Astrocyte (in vitro differentiated cells and primary cell): ENCODE measurements around the gene RCOR1. TPM values are rescaled to one million over a fixed set of nuclear protein-coding genes. Genes with fewer than 3 reads are reported as not detected.

ENCODE experiments used
- DNase-seq: peaks from one replicate; pipeline ENCODE4 v3.0.0-alpha.2; 2010; ENCODE audit warnings: low read depth
- FAIRE-seq: peaks from 2 replicates; lab custom pipeline; 2011; peaks lifted over from hg19 to GRCh38; lab: Jason Lieb, UNC
- H2AFZ ChIP-seq: 2 replicates; pipeline ENCODE4 v1.6.0; 2012; ENCODE audit warnings: low read depth, low read length, inconsistent platforms
- H3K27ac ChIP-seq: 2 replicates; pipeline ENCODE4 v1.5.1; 2011; ENCODE audit warnings: low read depth, low read length, inconsistent platforms
- H3K27me3 ChIP-seq: 2 replicates; pipeline ENCODE4 v1.6.0; 2011; ENCODE audit warnings: low read length, inconsistent platforms; ENCODE audit not compliant: insufficient read depth
- H3K36me3 ChIP-seq: 2 replicates; pipeline ENCODE4 v1.5.1; 2011; ENCODE audit warnings: low read length, inconsistent platforms; ENCODE audit not compliant: insufficient read depth
- H3K4me1 ChIP-seq: 2 replicates; pipeline ENCODE4 v1.5.1; 2011; ENCODE audit warnings: low read length, inconsistent platforms; ENCODE audit not compliant: insufficient read depth
- H3K4me2 ChIP-seq: 2 replicates; pipeline ENCODE4 v1.6.0; 2012; ENCODE audit warnings: low read length, inconsistent platforms
- H3K4me3 ChIP-seq: 2 replicates; pipeline ENCODE4 v1.5.1; 2011; ENCODE audit warnings: low read depth, mild to moderate bottlenecking, low read length, inconsistent platforms; ENCODE audit not compliant: insufficient read depth
- H3K79me2 ChIP-seq: 2 replicates; pipeline ENCODE4 v1.6.0; 2012; ENCODE audit warnings: mild to moderate bottlenecking, low read length, inconsistent platforms; ENCODE audit not compliant: insufficient read depth
- H3K9ac ChIP-seq: 2 replicates; pipeline ENCODE4 v1.6.0; 2012; ENCODE audit warnings: mild to moderate bottlenecking, low read length, inconsistent platforms
- H3K9me3 ChIP-seq: 2 replicates; pipeline ENCODE4 v1.5.1; 2012; ENCODE audit warnings: low read depth, mild to moderate bottlenecking, low read length, inconsistent platforms; ENCODE audit not compliant: insufficient read depth
- H4K20me1 ChIP-seq: 2 replicates; pipeline ENCODE4 v1.6.0; 2012; ENCODE audit warnings: low read length, inconsistent platforms; ENCODE audit not compliant: insufficient read depth
- H3K27ac Mint-ChIP-seq: one replicate; pipeline ENCODE4 v1.8.0; 2021; ENCODE audit warnings: mild to moderate bottlenecking, mixed read lengths; ENCODE audit not compliant: unreplicated experiment
- H3K27me3 Mint-ChIP-seq: one replicate; pipeline ENCODE4 v1.8.0; 2021; ENCODE audit warnings: low read depth, mixed read lengths; ENCODE audit not compliant: unreplicated experiment
- H3K36me3 Mint-ChIP-seq: one replicate; pipeline ENCODE4 v1.8.0; 2021; ENCODE audit warnings: low read depth, mixed read lengths; ENCODE audit not compliant: unreplicated experiment
- H3K4me1 Mint-ChIP-seq: one replicate; pipeline ENCODE4 v1.8.0; 2021; ENCODE audit warnings: low read depth, mixed read lengths; ENCODE audit not compliant: unreplicated experiment
- H3K4me3 Mint-ChIP-seq: one replicate; pipeline ENCODE4 v1.8.0; 2021; ENCODE audit warnings: mild to moderate bottlenecking, moderate library complexity, mixed read lengths; ENCODE audit not compliant: unreplicated experiment
- H3K9me3 Mint-ChIP-seq: one replicate; pipeline ENCODE4 v1.8.0; 2021; ENCODE audit warnings: mild to moderate bottlenecking, mixed read lengths; ENCODE audit not compliant: unreplicated experiment
- CTCF ChIP-seq: IDR thresholded peaks from 2 replicates; pipeline ENCODE4 v1.5.1; 2011; ENCODE audit warnings: low read depth, mild to moderate bottlenecking, inconsistent platforms, low read length, moderate library complexity; ENCODE audit not compliant: insufficient read depth
- EZH2 ChIP-seq: IDR thresholded peaks from 2 replicates; pipeline ENCODE4 v1.6.1; 2012; ENCODE audit warnings: mild to moderate bottlenecking, low read length, inconsistent platforms; ENCODE audit not compliant: insufficient read depth
- total RNA-seq: library from RNA; stranded (reverse); gene quantifications from 2 replicates; pipeline ENCODE4 v1.2.1, GENCODE V29; 2021

The RCOR1 gene
- total RNA-seq, 1 donor from 2014 or later, result 31.0 TPM

GRCh38 chr14:102752239-102752847 is 159.9 kb downstream of the RCOR1 start:
- TF ChIP-seq EZH2, result no peak
- no peak for TF ChIP-seq CTCF
- DNase-seq, result no peak
- no peaks in the 10 kb centered on the region for H3K36me3 ChIP-seq
- Mint-ChIP-seq H3K36me3 (peaks cover 23% of the 10 kb centered on the region), H3K27me3 (no peaks in the 10 kb centered on the region), H3K27ac (no peak overlapping the region), H3K4me3 (no peak overlapping the region), H3K9me3 (peaks cover 4% of the 10 kb centered on the region), H3K4me1 (no peaks in the 10 kb centered on the region)
- H3K27me3 ChIP-seq, result no peaks in the 10 kb centered on the region
- no peak overlapping the region for H2AFZ ChIP-seq
- no peak overlapping the region for H3K27ac ChIP-seq
- H3K4me3 ChIP-seq, result no peak overlapping the region
- no peak for FAIRE-seq
- no peaks in the 10 kb centered on the region for H3K9me3 ChIP-seq
- H4K20me1 ChIP-seq, result no peaks in the 10 kb centered on the region
- H3K9ac ChIP-seq, result no peak overlapping the region
- H3K4me2 ChIP-seq, result no peak overlapping the region
- no peaks in the 10 kb centered on the region for H3K4me1 ChIP-seq
- H3K79me2 ChIP-seq, result no peaks in the 10 kb centered on the region

- Histone ChIP-seq H3K4me3 (no peak overlapping the region), H4K20me1 (no peaks in the 10 kb centered on the region), H3K27me3 (peaks cover 5% of the 10 kb centered on the region), H3K4me1 (no peaks in the 10 kb centered on the region), H3K9me3 (no peaks in the 10 kb centered on the region), H3K79me2 (no peaks in the 10 kb centered on the region), H2AFZ (no peak overlapping the region), H3K4me2 (no peak overlapping the region), H3K9ac (no peak overlapping the region), H3K36me3 (no peaks in the 10 kb centered on the region), H3K27ac (no peak overlapping the region)
- no peak overlapping the region for H3K27ac Mint-ChIP-seq
- no peak overlapping the region for H3K4me3 Mint-ChIP-seq
- TF ChIP-seq EZH2 (no peak), CTCF (no peak)
- no peak for FAIRE-seq
- no peak for DNase-seq
- no peaks in the 10 kb centered on the region for H3K4me1 Mint-ChIP-seq
- H3K27me3 Mint-ChIP-seq, result no peaks in the 10 kb centered on the region
- H3K36me3 Mint-ChIP-seq, result peaks cover 16% of the 10 kb centered on the region
- peaks cover 4% of the 10 kb centered on the region for H3K9me3 Mint-ChIP-seq
Measured at GRCh38 chr14:102754370-102755262, 162.2 kb downstream of the RCOR1 start.
